NCI-H1694 (cell line): Measurements from ENCODE around the gene SLC14A1.

Source experiments
- DNase-seq: peaks from one replicate; lab custom pipeline; 2025; lab: John Stamatoyannopoulos, UW

Gene SLC14A1

GRCh38 chr18:45723567-45724355, at the start of gene SLC14A1:
TSS of gene SLC14A1 (plus strand) at chr18:45724181. CDS start at chr18:45730321, 6,140 bp downstream.
- DNase-seq, result no peak

GRCh38 chr18:45677276-45677807, 46.6 kb upstream of the SLC14A1 start:
- DNase-seq, result no peak

- DNase-seq, result no peak
Measured at GRCh38 chr18:45678441-45678840, 45.5 kb upstream of the SLC14A1 start.

- no peak for DNase-seq
Measured at GRCh38 chr18:45678850-45679249, 45.1 kb upstream of the SLC14A1 start.

- DNase-seq, result no peak
Measured at GRCh38 chr18:45680066-45680690, 43.8 kb upstream of the SLC14A1 start.

GRCh38 chr18:45682181-45682580, 41.8 kb upstream of the SLC14A1 start:
- DNase-seq, result no peak

GRCh38 chr18:45684341-45685115, 39.5 kb upstream of the SLC14A1 start:
- DNase-seq, result no peak

- DNase-seq, result no peak
Measured at GRCh38 chr18:45686891-45687611, 36.9 kb upstream of the SLC14A1 start.

- no peak for DNase-seq
Measured at GRCh38 chr18:45687621-45688020, 36.4 kb upstream of the SLC14A1 start.

GRCh38 chr18:45688113-45688512, 35.9 kb upstream of the SLC14A1 start:
- no peak for DNase-seq

GRCh38 chr18:45688833-45689232, 35.1 kb upstream of the SLC14A1 start:
- peak; percentile 45 for DNase-seq

GRCh38 chr18:45689396-45689795, 34.6 kb upstream of the SLC14A1 start:
- no peak for DNase-seq

- DNase-seq, result peak; percentile 62
Measured at GRCh38 chr18:45690975-45691815, 32.8 kb upstream of the SLC14A1 start.

GRCh38 chr18:45691816-45692179, 32.2 kb upstream of the SLC14A1 start:
- no peak for DNase-seq

- DNase-seq, result no peak
Measured at GRCh38 chr18:45702708-45703265, 21.2 kb upstream of the SLC14A1 start.

- no peak for DNase-seq
Measured at GRCh38 chr18:45708831-45709230, 15.2 kb upstream of the SLC14A1 start.

- DNase-seq, result no peak
Measured at GRCh38 chr18:45712061-45712460, 11.9 kb upstream of the SLC14A1 start.

- no peak for DNase-seq
Measured at GRCh38 chr18:45713239-45713638, 10.7 kb upstream of the SLC14A1 start.

- DNase-seq, result no peak
Measured at GRCh38 chr18:45715212-45715780, 8.7 kb upstream of the SLC14A1 start.

- no peak for DNase-seq
Measured at GRCh38 chr18:45719106-45719505, 4.9 kb upstream of the SLC14A1 start.
